ENCODE measurements around the gene GAB4.

The GAB4 gene

DNA sequence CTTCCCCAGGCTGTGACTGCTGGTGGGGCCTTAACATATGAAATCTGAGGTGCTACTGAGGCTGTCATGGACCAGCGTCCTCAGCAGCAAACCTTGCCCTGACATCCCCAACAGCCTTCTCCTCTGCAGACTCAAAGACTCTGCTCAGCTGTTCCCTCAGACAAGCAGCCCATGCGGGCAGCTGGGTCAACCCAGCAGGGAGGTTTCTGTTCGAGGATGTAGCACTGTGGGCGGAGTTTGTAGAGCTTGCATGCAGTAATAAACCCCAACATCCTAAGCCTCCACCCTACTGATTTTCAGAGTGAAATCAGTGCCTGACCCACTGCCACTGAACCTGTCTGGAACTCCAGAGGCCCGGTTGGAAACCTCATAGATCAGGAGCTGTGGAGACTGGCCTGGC lies 94.0 kb downstream of the GAB4 start:
- no peak for DNase-seq (ENCODE audit: insufficient read length)
- TF ChIP-seq TAF1 (IDR thresholded peaks at IDR 0.05; ENCODE audit: borderline replicate concordance, low read depth, low read length): no peak
- no peak for TF ChIP-seq POLR2AphosphoS5 (IDR thresholded peaks at IDR 0.05; ENCODE audit: low read depth, low read length)
- no peak for TF ChIP-seq POLR2A (IDR thresholded peaks at IDR 0.05; ENCODE audit: low read depth, low read length)
- no peak for FAIRE-seq

DNA sequence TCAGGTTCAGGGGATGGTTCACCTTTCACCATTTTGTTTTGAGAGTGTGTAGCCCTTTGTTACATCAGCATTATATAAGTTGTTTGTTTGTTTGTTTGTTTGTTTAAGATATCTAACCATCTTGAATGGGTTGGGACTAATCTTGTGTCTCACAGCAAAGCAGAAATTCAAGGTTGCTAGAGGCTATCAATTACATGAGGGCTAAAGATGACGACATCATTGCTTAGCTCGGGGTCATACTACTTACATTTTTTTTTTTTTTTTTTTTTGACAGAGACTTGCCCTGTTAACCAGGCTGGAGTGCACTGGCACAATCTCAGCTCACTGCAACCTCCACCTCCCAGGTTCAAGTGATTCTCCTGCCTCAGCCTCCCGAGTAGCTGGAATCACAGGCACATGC lies 95.7 kb downstream of the GAB4 start:
- no peak for TF ChIP-seq POLR2A (IDR thresholded peaks at IDR 0.05; ENCODE audit: low read depth, low read length)
- TF ChIP-seq TAF1 (IDR thresholded peaks at IDR 0.05; ENCODE audit: borderline replicate concordance, low read depth, low read length): no peak
- TF ChIP-seq POLR2AphosphoS5 (IDR thresholded peaks at IDR 0.05; ENCODE audit: low read depth, low read length): no peak
- no peak for DNase-seq (ENCODE audit: insufficient read length)
- FAIRE-seq: no peak

All from GM12892 (cell line).